HG03025 (cell line): ENCODE data around the gene C1QTNF4.

Experiments
- ATAC-seq: cut with Tn5 transposase; IDR thresholded peaks from one replicate; pipeline ENCODE4 v1.9.1; 2021; ENCODE audit warnings: mild to moderate bottlenecking, moderate library complexity; ENCODE audit not compliant: unreplicated experiment, low FRiP score

Gene C1QTNF4

DNA sequence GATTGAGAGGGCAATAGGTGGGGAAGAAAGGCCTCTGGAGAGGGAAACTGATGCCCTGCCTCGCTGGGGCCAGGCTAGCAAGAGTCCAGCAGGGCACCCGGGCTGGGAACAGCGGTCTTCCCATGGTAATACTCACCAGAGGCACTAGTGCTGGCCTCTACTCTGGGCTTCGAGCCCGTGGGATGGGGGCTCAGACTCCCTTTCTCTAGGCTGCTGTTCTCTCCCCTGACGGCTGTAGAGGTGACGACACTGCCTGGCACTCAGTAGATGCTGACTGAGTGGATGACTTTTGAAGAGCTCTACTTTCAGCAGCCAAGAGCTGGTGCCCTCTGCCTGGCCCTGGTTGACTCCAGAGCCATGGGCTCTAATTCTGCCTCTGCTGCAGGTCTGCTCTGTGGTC, 818 bp upstream of the C1QTNF4 start:
- no peak for ATAC-seq

DNA sequence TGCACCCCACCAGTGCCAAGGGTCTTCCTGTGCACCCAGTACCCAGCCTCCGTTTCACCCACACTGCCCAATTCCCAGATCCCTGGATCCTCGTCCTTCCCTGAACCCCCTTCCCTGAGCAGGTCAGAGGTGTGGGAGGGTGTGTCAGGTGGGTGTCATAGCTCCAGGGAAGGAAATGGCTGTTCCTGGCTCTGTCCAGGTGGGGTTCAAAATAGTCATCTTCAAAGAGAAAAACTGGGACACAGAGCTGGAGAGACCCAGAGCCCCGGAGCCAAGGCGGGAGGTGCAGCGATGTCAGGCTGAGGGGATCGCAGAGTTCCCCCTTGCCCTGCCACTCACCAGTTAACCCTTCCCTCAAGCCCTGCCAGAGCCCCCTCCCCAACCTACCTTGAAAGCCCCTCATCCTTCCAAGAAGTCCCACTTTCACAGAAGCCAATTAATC, 698 bp downstream of the C1QTNF4 start:
- ATAC-seq = no peak

DNA sequence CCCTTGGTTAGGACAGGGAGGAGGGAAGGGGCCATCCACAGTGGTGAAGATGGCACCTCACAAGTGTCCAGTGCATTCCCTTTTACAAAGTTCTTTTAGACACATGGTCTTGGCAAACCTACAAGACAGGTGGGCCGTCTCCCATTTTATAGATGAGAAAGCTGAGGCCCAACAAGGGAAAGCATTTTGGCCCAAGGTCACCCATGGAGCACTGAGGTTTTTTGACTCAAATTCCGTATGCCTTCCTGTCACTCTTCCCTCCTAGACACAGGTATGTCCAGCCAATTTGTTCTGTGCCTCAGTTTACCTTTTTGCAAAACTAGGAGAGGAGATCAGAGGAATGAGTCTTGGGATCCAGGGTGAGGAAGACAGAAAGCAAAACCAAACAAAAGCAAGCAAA, 1.2 kb downstream of the C1QTNF4 start:
- no peak for ATAC-seq

DNA sequence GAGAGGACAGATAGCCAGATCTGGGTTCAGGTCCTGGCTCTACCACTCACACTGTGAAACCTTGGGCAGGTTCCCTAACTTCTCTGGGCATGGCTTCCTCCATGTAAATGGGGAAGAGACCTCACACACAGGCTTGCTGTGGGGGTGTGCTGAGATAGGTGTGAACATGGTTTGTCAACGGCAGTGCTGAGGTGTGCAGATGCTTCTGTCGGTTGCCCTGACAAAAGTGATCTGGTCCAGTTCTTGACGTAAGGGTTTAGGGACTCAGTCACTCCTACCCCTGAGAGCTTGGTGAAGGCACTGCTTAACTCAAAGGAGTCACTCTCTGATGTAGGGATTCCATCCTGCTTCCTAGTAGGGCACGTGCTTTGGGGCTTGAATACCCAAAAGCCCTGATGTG, 2.0 kb downstream of the C1QTNF4 start:
- no peak for ATAC-seq

DNA sequence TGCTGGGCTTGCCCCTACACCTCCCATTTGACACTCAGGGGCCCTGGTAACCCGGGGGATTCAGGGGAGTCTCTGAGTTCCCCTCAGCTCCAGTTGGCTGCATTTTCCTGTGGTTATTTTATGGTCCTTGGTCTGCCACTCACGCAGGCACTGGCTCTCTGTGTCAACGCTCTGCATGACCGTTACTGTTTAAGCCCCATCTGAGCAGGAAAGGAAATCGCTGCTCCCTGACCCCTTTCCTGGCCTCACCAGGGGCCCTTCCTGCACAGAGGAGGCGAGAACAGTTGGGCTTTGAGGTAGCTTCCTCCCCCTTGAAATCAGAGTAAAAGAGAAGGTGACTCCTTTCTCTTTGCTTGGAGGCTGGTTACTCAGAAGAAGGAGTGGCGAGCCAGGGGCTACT, 2.4 kb downstream of the C1QTNF4 start:
- no peak for ATAC-seq

DNA sequence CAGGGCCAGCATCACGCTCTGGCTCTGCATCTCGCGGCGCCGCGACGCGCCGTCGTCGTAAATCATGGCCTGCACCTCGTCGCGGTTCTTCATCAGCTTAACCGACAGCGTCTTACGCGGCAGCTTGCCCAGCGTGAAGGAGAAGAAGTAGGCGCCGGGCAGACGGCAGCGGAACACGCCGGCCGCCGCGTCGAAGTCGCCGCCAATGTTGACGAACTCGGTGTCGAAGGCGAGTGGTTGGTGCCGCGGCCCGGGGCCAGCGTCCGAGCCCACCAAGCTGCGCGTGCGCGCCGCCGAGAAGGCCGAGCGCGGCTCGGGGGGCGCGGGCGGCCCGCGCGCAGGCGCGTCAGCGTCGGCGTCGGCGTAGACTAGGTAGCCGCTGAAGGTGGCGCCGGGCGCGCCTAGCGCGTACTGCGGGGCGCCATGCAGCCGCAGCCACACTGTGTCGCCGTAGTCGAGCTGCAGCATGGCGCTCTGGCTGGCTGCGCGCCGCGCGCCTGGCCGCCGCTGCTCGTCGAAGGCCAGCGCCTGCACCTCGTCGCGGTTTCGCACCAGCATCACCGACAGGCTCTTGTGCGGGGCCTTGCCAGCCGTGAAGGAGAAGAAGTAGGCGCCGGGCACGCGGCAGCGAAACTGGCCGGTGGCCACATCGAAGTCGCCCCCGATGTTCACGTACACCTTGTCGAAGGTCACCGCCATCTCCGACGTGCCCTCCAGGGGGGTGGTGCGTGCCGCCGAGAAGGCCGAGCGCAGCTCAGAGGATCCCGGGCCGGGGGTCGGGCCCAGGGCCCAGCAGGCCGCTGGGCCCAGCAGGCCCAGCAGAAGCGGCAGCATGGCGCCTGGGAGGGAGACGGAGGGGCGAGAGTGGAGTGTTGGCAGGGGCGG, 4.0 kb downstream of the C1QTNF4 start:
- ATAC-seq = no peak

DNA sequence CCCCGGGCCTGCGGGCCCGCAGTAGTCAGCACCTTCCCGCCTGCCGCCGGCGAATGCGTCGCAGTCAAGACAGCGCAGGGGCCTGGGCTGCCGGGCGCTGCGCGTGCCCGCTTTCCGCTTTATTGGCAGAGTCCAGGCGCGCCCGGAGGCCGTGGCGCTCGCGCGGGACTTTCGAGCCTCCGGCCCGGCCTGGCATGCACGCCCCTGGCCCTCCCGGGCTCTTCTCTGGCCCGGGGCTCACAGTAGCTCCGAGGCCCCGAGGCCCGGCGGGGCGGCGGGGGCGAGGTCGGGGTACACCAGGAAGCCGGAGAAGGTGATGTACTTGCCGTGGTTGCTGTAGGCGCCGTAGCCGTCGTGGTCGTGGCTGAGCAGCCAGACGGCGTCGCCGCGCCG, 4.6 kb downstream of the C1QTNF4 start:
- no peak for ATAC-seq

DNA sequence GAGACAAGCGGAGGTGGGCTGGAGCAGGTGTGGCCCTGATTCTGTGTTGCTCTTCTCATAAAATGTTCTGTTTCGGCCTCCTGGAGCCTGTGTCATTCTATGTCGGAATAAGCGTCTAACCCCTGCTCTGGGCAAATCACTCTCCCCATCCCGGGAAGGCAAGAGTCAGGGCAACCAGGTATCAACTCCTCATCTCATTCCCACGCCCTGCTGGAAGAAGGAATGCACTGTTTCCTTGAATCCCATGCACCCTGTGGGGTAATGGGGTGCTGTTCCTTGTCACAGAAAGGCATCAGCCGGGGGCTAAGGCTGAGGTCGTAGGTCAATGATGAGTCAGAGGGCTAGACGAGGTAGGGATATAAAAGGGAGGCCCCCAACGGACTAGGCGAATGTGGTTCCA, 5.1 kb downstream of the C1QTNF4 start:
- ATAC-seq = no peak

DNA sequence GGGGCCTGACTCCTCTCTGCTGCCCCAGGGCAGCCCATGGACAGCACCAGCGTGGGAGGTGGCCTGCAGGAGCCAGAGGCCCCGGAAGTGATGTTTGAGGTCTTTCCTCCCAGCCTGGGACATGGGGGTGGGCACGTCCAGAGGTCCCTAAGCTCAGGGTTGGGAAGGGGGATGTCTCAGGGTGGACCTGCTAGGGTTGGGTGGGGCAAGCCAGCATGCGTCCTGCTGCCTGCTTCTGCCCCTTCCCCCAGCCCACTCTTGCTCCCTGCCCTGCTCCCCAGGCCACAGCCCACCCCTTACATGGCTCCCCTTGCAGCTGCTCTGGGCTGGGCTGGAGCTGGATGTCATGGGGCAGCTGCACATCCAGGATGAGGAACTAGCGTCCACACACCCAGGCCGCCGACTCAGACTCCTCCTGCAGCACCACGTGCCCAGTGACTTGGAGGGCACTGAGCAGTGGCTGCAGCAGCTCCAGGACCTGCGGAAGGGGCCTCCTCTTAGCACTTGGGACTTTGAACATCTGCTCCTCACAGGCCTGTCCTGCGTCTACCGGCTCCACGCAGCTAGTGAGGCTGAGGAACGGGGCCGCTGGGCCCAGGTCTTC, 6.4 kb downstream of the C1QTNF4 start:
- ATAC-seq = no peak

DNA sequence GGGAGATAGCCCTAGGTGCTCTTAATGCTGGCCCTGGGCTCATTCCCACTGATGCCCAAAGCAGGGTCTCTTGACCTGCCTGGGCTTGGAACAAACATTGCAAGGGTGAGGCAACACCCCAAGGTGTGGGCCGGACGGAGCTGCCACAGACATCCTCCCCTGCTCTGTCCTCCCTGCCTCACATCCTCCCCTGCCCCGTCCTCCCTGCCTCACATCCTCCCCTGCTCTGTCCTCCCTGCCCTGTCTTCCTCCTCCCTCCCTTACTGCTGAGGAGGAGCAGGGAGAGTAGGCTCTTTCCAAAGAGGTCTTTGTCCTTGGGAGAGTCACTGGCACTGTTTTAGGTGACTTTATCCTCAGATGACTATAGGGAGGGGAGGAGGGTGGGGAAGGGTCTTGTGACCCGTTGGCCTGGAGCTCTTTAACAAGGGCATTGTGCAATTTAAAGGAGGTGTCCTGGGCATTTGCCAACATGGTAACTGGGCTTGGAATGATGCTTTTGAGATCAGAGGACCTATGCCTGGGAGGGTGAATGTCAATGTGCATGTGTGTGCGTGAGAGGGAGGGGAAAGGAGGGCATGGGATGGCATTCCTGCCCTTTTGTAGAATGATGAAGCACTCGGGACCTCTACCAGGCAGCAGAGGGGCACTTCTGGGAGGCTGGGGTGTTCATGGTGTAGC, 7.0 kb downstream of the C1QTNF4 start:
- no peak for ATAC-seq

DNA sequence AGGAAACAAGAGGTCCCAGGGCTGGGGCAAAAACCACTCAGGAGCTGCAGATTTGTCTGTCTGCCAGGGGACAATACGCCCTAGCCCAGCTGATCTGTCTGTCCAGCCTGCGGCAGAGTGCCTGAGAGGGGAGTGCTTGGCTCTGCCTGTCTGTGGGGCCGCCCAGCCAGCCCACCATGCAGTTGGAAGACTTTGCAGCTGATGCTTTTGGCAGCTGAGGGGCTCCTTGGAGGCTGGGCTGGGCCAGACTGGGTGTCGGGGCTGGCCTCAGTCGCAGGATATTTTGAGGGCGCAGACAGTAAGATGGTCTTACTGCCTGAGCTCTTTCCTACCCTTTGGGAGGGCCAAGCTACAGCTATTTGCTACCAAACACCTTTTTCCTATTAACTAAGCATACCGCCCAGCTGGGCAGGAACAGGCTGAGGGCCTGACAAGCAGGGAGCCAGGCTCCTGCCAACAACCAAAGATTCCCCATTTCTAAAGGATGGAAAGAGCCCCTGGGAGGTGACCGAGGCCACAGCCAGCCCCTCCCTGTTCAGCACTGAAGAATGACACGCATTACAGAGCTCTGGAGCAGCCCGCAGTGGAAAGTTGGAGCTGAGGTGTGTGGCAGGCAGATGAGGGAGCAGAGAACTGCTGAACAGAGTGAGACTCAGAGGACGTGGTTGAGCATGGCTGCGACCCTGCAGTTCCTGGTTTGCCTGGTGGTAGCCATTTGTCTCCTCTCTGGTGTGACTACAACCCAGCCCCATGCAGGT, 7.9 kb downstream of the C1QTNF4 start, which contains the start of gene FAM180B:
TSS of gene FAM180B (plus strand) at position 581 of the 758 bp plus-strand sequence. CDS start at position 672, 91 bp downstream.
- no peak for ATAC-seq

DNA sequence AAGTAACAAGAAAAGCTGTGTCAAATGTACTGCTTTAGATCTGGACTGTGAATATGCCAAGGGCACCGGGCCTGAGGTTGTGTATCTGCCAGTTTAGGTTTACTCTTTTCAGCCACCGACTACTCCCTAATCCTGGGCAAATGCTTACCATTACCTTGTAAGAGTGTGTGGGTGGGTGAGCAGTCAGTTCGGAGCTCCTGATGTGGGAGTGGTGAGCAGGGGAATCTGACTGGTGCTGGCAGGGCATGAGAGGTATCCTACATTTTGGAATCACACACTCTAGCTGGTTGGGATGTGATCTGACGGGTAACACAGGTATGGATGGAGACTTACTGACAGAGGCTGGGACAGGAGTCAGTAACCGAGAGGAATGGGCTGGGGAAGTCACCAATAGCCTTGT, 10.4 kb downstream of the C1QTNF4 start:
- no peak for ATAC-seq

DNA sequence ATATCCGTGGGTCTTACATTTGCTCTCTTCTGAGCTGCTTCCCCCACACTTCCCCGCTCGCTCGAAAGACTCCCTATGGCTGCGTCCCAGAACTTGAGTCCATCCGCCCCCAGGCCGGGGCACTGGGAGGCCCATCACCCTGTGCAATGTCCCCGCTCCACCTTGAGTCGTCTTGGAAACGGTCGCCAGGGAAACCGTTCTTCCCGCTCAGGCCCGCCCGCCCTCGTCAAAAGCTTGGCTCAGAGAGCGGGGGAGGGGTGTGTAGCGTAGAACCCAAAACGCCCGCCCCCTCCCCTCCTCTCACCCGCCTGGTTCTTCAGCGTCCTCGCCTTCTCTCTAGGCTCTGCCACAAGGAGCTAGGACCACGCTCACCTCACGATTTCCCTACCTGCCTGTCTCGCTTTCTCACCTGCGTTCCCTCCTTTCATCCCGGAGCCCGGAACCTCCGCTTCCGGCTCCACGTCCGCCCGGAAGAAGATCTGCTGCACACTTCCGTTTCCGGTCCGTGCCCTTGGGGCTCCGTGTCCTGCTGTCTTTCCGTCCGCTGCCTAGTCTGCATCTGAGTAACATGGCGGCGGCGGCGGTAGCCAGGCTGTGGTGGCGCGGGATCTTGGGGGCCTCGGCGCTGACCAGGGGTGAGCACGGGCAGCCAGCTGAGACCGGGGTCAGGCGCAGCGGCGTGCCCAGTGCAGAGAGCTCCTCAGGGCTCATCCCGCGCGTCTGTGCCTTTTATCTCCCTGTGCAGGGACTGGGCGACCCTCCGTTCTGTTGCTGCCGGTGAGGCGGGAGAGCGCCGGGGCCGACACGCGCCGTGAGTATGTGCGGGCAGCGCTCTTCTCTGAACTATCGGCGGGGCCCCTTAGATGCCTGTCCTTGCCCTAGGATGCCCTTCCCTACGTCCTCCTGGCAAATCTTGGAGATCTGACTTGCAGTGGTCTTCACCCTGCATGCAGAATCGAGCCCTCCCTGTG, 15.4 kb downstream of the C1QTNF4 start, which contains the start of the genes KBTBD4 and NDUFS3:
TSS of gene KBTBD4 (minus strand) at position 447 of the 971 bp plus-strand sequence. CDS start at position 428, 19 bp downstream.
TSS of gene NDUFS3 (plus strand) at position 551 of the 971 bp plus-strand sequence. CDS start at position 569, 18 bp downstream.
- peak; percentile 88 for ATAC-seq

DNA sequence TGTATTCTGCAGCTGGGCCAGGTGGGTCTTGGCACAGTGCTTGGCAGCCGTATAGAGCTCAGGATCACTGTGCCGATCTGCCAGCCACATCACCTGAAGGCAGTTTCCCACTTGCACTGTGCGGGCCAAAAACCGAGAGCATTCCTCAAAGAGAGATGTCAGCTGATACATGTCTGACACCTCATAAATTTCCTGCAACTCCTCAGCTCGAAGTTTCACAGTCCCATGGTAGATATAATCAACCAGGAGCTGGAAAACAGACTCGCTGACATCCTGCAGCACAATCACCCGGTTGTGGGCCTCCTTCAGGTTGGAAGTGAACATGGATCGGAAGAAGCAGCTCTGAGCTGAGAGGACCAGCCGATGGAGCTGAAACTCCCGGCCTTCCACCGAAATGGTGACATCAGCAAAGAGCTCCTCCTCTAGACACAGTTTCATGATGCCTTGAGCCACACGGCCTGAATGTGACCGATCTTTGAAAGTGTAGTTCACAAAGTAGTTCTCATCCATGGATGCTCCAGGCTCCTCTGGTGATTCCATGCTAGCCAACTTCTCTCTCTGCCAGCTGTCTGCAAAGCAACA, 16.7 kb downstream of the C1QTNF4 start:
- ATAC-seq = no peak

DNA sequence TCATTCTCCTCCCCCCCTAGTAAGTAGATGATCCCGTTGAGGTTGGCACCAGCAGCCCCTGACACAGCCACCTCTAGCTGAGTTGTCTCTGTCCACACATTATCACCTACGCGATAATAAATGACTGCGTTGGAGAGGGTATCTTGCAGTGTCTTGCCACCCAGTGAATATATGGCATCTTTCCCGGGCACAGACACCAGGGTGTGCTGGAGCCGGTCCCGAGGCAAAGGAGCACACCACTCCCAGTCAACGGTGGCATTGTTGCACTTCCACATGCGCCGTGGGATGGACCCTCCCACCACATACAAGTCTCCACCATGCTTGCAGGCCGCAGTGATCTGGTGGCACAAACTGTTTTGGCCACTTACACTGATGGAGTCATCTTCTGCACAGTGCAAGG, 20.9 kb downstream of the C1QTNF4 start:
- no peak for ATAC-seq

DNA sequence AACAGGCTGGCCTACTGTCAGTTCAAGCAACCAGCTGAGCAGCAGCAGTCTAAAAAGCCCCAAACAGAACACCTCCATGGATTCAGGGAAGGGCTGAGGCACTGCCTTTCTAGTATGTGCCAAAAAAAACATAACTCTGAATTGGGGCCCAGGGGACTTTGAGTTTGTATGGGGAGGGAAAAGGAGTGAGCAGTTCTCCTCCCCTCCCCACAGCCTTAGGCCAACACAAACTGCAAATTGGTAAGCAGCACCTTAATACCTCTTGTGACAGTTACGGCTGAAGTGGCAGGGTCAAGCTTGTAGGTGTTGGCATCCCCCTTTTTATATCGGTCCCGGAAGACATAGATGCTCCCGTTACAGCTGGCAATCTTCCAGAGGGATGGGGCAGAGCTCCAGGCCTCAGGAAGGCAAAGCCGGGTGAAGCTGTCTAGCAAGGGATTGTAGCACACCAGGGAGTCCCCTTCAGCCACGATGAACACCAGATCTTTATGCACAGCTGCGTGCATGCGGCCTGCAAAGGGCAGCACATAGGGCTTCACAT, 21.4 kb downstream of the C1QTNF4 start:
- no peak for ATAC-seq

DNA sequence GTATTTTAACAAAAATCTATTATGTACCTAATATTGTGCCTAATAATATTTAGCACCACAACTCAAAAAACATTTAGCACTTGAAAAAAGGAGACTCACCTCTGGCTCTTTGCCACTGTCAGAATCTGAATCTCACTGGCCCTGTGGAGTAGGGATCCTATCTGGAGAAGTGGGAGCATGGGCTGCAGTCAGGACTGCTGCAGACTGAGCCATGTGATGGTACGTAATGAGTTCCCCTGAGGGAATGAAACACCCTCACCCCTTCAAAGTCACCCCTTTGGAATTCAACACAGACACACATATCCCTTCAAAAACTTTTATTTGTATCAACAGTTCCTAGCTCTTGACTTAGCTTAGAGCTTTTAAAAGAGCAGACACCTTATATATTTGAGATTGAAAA, 22.3 kb downstream of the C1QTNF4 start:
- ATAC-seq = no peak

DNA sequence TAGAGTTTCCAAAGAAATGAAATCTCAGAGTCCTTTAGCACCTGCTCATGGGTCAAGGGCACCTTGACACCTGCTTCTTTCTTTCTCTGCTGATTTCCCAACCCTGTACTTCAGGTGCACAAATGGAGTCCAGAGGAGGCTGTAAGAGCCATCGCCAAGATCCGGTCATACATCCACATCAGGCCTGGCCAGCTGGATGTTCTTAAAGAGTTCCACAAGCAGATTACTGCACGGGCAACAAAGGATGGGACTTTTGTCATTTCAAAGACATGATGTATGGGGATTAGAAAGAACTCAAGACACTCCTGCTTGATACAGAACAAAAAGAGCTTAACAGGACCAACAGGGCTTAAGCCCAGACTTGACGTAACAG, 22.9 kb downstream of the C1QTNF4 start:
- no peak for ATAC-seq
